GM12878 (cell line): Measurements from ENCODE around the gene ABHD2.

Source experiments
- CTCF ChIP-seq, 3 experiments: IDR thresholded peaks in 2 of 3; conservative IDR thresholded peaks in 1 of 3; 2 replicates each; pipeline ENCODE4 v1.5.1; 2011; ENCODE audit warnings: low read depth in 3 of 3, low read length in 3 of 3, mild to moderate bottlenecking in 3 of 3, control low read depth in 2 of 3, moderate library complexity in 2 of 3, inconsistent platforms in 1 of 3, mixed read lengths in 1 of 3; ENCODE audit not compliant: control insufficient read depth in 2 of 3, insufficient read depth in 1 of 3; ENCODE audit errors: extremely low read depth in 1 of 3
- POLR2AphosphoS5 ChIP-seq: IDR thresholded peaks from 2 replicates; pipeline ENCODE4 v1.6.1; 2011; ENCODE audit warnings: mild to moderate bottlenecking, low read length, inconsistent platforms
- TAF1 ChIP-seq: IDR thresholded peaks from 2 replicates; pipeline ENCODE4 v1.6.1; 2011; ENCODE audit warnings: mild to moderate bottlenecking, low read depth, low read length, borderline replicate concordance

- TF ChIP-seq CTCF (IDR thresholded peaks at IDR 0.05 in 2 of 3, conservative IDR thresholded peaks at IDR 0.05 in 1 of 3; ENCODE audit: control insufficient read depth in 2 of 3, extremely low read depth in 1 of 3, insufficient read depth in 1 of 3, low read depth in 3 of 3, low read length in 3 of 3) (no peak), POLR2AphosphoS5 (no peak), TAF1 (no peak)
Measured at GRCh38 chr15:89051875-89052274, 36.4 kb upstream of the ABHD2 start.
